HG03469 (cell line): Measurements from ENCODE around the gene TCL1B.
A peak's percentile ranks its signal among the peaks of the same experiment; 100 is the strongest.
"Not testable (repeated sequence)": the region's sequence is repeated elsewhere in the genome, so short reads cannot be mapped to it uniquely, and the experiment has no call there.

Source experiments
- ATAC-seq: cut with Tn5 transposase; IDR thresholded peaks from one replicate; pipeline ENCODE4 v1.9.1; 2021; ENCODE audit warnings: mild to moderate bottlenecking, moderate library complexity, moderate number of reproducible peaks; ENCODE audit not compliant: unreplicated experiment

The TCL1B gene, protein sequence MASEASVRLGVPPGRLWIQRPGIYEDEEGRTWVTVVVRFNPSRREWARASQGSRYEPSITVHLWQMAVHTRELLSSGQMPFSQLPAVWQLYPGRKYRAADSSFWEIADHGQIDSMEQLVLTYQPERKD

GRCh38 chr14:95685978-95686922 is at the start of gene TCL1B:
TSS of gene TCL1B (plus strand) at chr14:95686426. CDS start at chr14:95686468, 42 bp downstream.
- ATAC-seq: no peak

GRCh38 chr14:95644981-95645380 is 41.2 kb upstream of the TCL1B start:
- no peak for ATAC-seq

DNA sequence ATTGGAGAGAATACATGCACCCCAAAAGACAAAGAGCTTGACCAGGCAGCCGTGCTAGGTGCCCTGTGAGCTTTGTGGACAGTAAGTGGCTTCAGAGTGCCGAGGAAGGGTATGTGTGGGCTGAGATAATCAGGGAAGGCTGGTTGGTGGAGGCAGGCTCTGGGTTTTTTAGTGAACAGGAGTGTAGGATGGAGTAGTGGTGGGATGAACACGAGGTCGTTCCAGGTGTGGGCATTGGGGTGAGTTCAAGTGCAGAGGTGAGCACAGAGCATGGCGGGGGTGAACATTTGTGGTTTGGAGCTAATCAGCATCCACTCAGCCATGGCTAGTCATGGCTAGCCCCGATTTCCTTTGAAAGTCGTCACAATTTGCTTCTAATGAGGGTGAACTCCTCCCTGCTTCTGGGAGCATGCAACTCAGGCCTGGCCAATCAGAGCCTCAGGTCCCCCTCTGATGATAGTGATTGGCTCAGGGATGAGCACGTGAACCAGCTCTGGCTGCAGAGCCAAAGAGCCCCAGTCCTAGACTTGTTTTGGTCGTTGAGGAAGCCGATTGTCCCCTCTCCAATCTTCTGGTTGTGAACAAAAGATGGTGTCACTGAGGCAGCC is 40.7 kb upstream of the TCL1B start:
- no peak for ATAC-seq

DNA sequence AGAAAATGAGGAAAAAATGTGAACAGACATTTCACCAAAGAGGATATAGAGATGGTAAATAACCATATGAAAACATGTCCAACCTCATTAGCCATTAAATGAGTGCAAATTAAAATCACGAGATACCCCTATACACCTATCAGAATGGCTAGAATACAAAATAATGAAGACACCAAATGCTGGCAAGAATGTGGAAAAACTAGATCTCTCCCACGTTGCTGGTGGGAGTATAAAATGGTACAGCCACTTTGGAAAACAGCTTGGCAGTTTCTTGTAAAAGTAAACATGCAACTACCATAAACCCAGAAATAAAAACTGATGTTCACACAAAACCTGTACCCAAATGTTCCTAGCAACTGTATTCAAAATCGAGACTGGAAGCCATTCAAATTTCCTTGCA is 38.3 kb upstream of the TCL1B start:
- no peak for ATAC-seq

DNA sequence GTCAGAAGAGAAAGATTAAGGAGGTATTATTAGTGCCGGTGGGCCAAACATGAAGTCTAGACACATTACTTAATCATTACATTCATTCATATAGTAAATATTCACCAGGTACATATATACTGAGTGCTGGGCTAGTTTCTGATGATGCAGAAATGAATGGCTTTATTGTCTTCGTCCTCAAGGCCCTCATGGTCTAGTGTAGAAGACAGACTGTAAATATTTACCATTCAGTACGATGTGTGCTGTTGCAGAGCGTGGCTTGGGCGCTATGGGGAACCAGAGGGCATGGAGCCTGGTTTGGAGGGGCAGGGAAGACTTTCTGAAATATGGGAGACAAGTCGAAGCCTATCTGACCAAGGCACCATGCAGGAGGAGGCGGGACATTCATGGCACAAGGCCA is 37.0 kb upstream of the TCL1B start:
- no peak for ATAC-seq

- no peak for ATAC-seq
These were observed 35.2 kb upstream of the TCL1B start for GRCh38 chr14:95651028-95651427.

DNA sequence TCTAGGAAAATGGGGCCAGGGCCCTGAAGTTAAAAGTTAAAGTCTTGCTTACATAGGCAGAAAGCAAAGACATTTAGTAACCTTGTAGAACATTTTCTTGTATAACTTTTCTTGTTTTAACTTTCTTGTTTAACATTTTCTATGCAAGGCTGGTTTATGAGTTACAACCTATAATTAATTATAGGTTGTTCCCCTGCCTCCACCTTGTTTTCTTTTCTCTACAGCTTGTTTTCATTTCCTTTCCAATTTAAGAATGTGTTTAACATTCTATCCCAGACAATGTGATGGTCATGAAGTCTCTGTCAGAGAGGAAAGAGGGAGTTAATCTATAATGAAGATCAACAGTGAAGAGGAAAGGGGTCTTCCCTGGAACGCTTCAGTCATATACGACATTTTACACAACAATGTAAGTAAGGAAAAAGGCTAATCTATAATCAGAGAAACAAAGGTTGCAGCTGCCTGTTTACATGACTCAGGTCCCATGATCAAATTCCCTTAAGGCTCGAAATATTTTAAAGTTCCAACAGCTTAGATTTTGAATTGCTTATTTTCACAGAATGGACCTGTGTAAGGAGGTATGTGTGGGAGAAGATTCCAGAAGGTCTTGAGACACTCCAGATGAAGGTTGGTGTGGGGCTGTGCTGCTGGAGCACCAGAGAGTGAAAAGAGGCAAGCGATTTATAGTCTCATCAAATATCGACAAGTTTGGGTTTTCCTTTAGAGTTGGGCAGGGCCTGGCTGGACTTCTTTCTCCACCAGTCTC is 34.2 kb upstream of the TCL1B start:
- no peak for ATAC-seq

DNA sequence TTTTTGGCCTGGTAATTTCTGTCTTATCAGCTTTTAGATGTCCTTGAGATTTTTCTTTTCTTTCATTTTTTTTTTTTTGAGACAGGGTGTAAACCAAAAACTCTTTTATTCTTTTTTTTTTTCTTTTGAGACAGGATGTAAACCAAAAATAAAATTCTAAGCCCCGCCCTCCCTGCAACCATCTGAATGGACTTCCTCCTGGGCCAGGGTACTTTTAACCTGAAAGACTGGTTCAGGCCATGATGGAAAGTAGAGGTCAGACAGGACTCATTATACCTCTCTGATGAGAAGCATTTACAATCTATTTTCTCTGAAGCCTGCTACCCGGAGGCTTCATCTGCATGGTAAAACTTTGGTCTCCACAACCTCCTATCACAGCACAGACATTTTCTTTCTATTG is 33.5 kb upstream of the TCL1B start:
- ATAC-seq: no peak

- ATAC-seq: no peak
These were observed 30.8 kb upstream of the TCL1B start for GRCh38 chr14:95655461-95655860.

DNA sequence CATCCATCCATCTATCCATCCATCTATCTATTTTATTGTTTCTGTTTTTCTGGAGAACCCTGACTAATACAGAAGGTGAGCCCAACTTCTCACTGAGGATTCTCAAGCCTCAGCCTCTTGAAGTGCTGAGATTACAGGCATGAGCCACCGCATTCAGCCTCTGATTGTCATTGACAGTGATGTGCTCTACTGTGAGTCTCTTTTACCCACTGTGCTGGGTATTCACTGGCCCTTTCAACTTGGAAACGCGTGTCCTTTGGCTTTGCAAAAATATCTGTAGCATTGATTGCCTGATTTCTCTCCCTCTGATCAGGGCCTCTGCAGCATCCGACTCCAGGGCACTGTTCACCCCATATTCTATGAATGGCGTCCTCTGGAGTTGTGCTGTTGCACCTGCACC is 29.6 kb upstream of the TCL1B start:
- no peak for ATAC-seq

GRCh38 chr14:95657454-95657853 is 28.8 kb upstream of the TCL1B start:
- no peak for ATAC-seq

DNA sequence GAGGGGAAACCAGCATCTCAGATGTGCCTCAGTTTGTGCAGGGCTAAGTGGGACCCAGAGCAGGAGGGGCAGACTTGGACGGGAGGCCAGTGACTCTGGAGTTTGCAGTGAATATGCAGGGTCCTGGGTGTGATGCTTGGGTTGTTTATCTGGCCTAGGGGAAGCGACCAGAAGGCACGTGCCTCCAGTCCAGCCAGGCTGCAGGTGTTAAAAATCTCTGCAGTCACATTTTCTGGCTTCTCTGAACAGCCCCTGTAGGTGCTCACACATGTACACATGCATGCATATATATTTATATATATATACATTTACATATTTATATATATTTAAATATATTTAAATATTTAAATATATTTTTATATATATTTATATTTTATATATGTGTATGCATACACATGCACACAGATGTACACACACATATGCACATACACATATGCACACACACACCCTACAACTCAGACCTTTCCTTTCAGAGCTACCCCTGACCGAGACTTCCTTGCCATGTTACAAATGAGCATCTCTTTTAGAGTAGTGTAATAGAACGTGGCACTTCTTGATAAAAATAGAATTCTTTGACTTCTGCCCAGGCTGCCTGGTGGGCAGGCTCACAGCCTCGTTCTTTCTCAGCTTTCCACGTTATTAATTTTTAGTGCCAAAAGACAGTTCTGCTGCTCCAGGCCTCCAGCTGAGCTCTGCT is 26.8 kb upstream of the TCL1B start:
- ATAC-seq: no peak

DNA sequence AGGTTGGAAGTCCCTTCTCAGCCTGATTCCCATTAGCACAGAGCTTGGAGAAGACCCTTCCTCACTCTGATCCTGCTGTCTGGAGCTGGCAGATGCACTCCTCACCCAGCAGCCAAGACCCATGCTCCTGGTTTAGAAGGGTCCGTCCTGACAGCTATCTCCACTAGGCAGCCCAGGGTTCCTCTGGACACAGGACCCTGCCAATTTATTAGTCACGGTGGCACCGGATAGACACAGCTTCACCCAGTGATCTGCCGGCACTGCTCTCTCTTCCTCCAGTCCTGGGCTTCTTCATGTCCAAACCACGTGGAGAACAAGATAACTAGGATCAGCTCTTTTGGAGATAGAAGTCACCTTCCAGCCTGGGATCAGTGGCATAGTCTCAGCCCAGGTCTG is 26.2 kb upstream of the TCL1B start:
- ATAC-seq: no peak

DNA sequence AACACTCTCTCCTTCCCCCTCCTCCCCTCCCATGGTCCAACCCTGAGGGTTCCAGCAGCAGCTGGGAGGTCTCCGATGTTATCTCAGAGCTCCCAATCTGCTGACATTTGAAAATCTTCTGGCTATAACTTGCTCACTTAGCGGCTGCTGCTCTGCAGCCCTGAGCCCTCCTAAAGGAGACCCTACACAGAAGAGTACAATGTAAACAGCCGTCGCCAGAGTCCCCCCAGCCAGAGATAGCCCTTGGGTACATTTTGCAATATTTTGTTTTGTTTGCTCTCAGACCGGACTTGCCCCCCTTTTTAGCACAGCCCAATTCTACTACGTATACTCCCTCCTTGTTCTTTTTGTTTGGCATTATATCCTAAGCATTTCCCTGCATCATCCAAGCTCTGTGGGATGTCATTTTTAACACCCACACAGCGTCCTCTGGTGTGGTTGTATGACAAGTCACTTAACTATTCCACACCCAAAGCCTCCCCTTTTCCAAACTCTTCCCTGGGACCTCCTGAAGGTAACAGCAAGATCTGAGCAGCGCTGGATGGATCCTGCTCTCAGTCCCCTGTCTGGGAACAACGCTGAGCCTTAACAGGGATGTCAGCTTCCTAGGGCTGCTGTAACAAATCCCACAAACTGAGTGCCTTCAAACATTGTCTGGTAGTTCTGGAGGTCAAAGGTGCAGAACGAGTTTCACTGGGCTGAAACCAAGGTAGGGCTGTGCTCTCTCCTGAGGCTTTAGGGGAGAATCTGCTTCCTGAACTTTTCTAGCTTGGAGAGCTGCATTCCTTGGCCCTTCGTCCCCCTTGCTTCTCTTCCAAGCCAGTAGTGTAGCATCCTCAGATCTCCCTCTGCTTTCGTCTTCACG is 25.3 kb upstream of the TCL1B start:
- no peak for ATAC-seq

GRCh38 chr14:95662376-95663186 is 23.6 kb upstream of the TCL1B start:
- peak; percentile 24 for ATAC-seq

DNA sequence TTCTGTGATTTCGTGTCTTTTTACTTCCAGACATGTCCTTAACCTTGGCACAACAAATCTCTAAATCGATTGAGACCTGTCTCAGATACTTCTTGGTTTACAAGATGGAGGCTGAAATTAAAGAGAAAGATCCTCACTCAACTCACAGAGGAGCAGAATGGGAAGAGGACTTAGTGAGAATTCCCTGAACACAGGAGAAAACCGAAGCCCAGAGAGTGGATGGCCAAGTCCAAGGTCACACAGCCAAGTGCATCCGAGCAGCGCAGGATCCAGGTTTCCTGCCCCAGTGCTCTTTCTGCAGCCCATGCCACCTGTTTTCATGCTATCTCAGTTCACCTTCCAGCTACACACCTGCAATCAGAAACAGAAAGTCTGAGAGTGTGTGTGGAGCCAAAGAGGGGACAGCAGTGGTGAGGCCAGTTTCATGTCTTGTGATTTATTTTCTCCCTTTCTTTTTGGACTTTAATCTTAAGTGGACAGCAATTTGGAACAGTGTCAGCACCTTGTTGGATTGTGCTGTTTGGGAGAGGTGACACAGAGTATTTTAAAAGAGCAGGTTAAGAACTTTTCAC is 22.9 kb upstream of the TCL1B start:
- no peak for ATAC-seq

GRCh38 chr14:95664066-95664465 is 22.2 kb upstream of the TCL1B start:
- no peak for ATAC-seq

DNA sequence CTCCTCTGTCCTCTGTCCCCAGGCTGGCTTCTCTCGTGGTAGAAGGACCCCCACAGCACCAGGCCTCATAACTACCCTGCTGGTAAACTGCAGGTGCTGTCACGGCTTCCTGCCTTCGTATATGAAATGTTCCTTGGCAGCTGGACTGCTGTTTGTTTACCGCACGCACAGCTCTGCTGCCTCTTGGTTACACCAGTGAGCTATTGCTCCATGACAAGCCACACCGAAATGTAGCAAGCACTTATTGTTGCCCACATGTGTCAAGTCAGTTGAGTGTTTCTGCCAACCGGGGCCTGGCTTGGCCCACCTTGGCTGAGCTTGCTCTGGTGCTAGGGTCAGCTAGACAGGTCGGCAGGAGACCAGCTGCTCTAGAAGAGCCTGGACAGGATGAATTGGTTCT is 21.7 kb upstream of the TCL1B start:
- no peak for ATAC-seq

- not testable (repeated sequence) for ATAC-seq
These were observed 20.7 kb upstream of the TCL1B start for GRCh38 chr14:95665530-95665929.
